OCI-LY7 (cell line): ENCODE measurements around the gene RARA. TPM values are rescaled to one million over a fixed set of nuclear protein-coding genes. Genes with fewer than 3 reads are reported as not detected.
A peak's percentile ranks its signal among the peaks of the same experiment; 100 is the strongest.

ENCODE experiments used
- BruUV-seq: library from RNA; stranded (reverse); fragments of 400-500 nt; replicated peaks from 2 replicates; lab custom pipeline; 2021; lab: Mats Ljungman, UMichigan
- CTCF ChIA-PET: fragments of 300-600 bp; sonication (Branson Sonifier 250); formaldehyde crosslinking; loops from one replicate; lab custom pipeline; 2022; ENCODE audit warnings: antibody characterized with exemption; ENCODE audit not compliant: unreplicated experiment; lab: Charles Lee
- POLR2A ChIA-PET: fragments of 300-600 bp; sonication (Branson Sonifier 250); formaldehyde crosslinking; loops from one replicate; lab custom pipeline; 2022; ENCODE audit warnings: antibody characterized with exemption; lab: Charles Lee
- DNase-seq: peaks from one replicate; pipeline ENCODE4 v3.0.0-alpha.2; 2015; ENCODE audit warnings: low spot score
- H2AFZ ChIP-seq: fragments of 200-600 bp; sonication (generic), shearing (Covaris generic); 2 replicates; pipeline ENCODE4 v1.6.1; 2014; ENCODE audit warnings: mild to moderate bottlenecking, antibody characterized with exemption, low read length, moderate library complexity
- H3K27ac ChIP-seq: fragments of 200-600 bp; sonication (generic); 2 replicates; pipeline ENCODE4 v1.5.1; 2014; ENCODE audit warnings: mixed run types, low read depth, mild to moderate bottlenecking, moderate library complexity, low read length, inconsistent platforms; ENCODE audit not compliant: poor library complexity, severe bottlenecking
- H3K36me3 ChIP-seq: fragments of 200-600 bp; sonication (generic); 2 replicates; pipeline ENCODE4 v1.6.1; 2014; ENCODE audit warnings: mild to moderate bottlenecking, antibody characterized with exemption, low read length, moderate library complexity, mixed read lengths; ENCODE audit not compliant: insufficient read depth
- H3K4me1 ChIP-seq: fragments of 200-600 bp; sonication (generic); 2 replicates; pipeline ENCODE4 v1.5.1; 2014; ENCODE audit warnings: mild to moderate bottlenecking, low read length; ENCODE audit not compliant: insufficient read depth, poor library complexity, severe bottlenecking
- H3K4me2 ChIP-seq: fragments of 200-600 bp; sonication (generic); 2 replicates; pipeline ENCODE4 v1.6.1; 2014; ENCODE audit warnings: mild to moderate bottlenecking, low read length
- H3K4me3 ChIP-seq: fragments of 200-600 bp; sonication (generic); 2 replicates; pipeline ENCODE4 v1.5.1; 2014; ENCODE audit warnings: mild to moderate bottlenecking, low read depth, low read length; ENCODE audit not compliant: poor library complexity, severe bottlenecking
- H3K79me2 ChIP-seq: fragments of 200-600 bp; sonication (generic); 2 replicates; pipeline ENCODE4 v1.6.1; 2016; ENCODE audit warnings: low read depth, mild to moderate bottlenecking, low read length, moderate library complexity, mixed read lengths; ENCODE audit not compliant: insufficient read depth
- H3K9me2 ChIP-seq: fragments of 200-600 bp; sonication (generic); 2 replicates; pipeline ENCODE4 v1.6.1; 2016; ENCODE audit warnings: mild to moderate bottlenecking, low read length, mixed read lengths; ENCODE audit not compliant: insufficient read depth
- H3K9me3 ChIP-seq: fragments of 200-600 bp; sonication (generic); 2 replicates; pipeline ENCODE4 v1.6.1; 2014; ENCODE audit warnings: mild to moderate bottlenecking, mixed run types, low read length, mixed read lengths
- H4K20me1 ChIP-seq: fragments of 200-600 bp; sonication (generic); 2 replicates; pipeline ENCODE4 v1.6.1; 2014; ENCODE audit warnings: mild to moderate bottlenecking, antibody characterized with exemption, low read length, moderate library complexity, mixed read lengths; ENCODE audit not compliant: insufficient read depth
- CTCF ChIP-seq: fragments of 200-600 bp; sonication (generic); conservative IDR thresholded peaks from 2 replicates; pipeline ENCODE4 v1.5.1; 2014; ENCODE audit warnings: mild to moderate bottlenecking, antibody characterized with exemption, low read length, moderate library complexity, mixed read lengths
- EZH2phosphoT487 ChIP-seq: fragments of 200-600 bp; sonication (generic); IDR thresholded peaks from 2 replicates; pipeline ENCODE4 v1.6.1; 2018; ENCODE audit warnings: low read depth, borderline replicate concordance, mild to moderate bottlenecking, mixed run types, antibody characterized with exemption, low read length, moderate library complexity, mixed read lengths
- intact Hi-C: fragments of 100-400 bp; cut with micrococcal nuclease; formaldehyde crosslinking; loops from one replicate; pipeline ENCODE4 v1.10.0; 2022; ENCODE audit not compliant: unreplicated experiment
- total RNA-seq, 2 experiments: library from RNA; depleted of rRNA in 1 of 2; stranded (reverse); fragments of >200 nt in 1 of 2; shearing (Covaris generic) in 1 of 2; gene quantifications; 2 replicates each; pipeline ENCODE4 v1.2.3, GENCODE V29; 2014 to 2022

RARA gene
- total RNA-seq, 2 experiments from 2014 or later = 3.1 to 8.6 TPM

- BruUV-seq = no TSS peak
- Histone ChIP-seq H3K4me3 (peak overlapping the region; percentile 77), H3K27ac (no peak overlapping the region), H3K4me2 (peak overlapping the region; percentile 93), H3K9me2 (no peaks in the 10 kb centered on the region), H3K79me2 (no peaks in the 10 kb centered on the region), H3K36me3 (no peaks in the 10 kb centered on the region), H4K20me1 (peaks cover 9% of the 10 kb centered on the region; the same call in 1 of the 2 replicates), H3K9me3 (no peaks in the 10 kb centered on the region), H2AFZ (peak overlapping the region; percentile 66; the same call in 1 of the 2 replicates), H3K4me1 (peaks cover 49% of the 10 kb centered on the region)
- intact Hi-C loops = no loop called here
- DNase-seq = peak; percentile 70
- CTCF ChIA-PET = interaction anchor here (0.6 to 1.6 kb wide), 4 partner anchors 10 to 127 kb away, joined by 3 to 9 read pairs (median 4); no protein-coding TSS in a partner anchor
- no peak for TF ChIP-seq EZH2phosphoT487
- peak; percentile 84 for TF ChIP-seq CTCF
- POLR2A ChIA-PET = interaction anchor here (0.6 to 1.2 kb wide), 3 partner anchors 8 to 125 kb away, joined by 3 to 4 read pairs (median 3); partner anchors contain the start of gene RARA
These were observed 8.4 kb downstream of the RARA start for GRCh38 chr17:40317345-40317873.

GRCh38 chr17:40317880-40318829 is 9.2 kb downstream of the RARA start:
- Histone ChIP-seq H3K4me2 (peak overlapping the region; percentile 93), H3K79me2 (no peaks in the 10 kb centered on the region), H4K20me1 (peaks cover 9% of the 10 kb centered on the region; the same call in 1 of the 2 replicates), H3K4me1 (peaks cover 51% of the 10 kb centered on the region), H3K27ac (no peak overlapping the region), H3K9me3 (no peaks in the 10 kb centered on the region), H3K9me2 (no peaks in the 10 kb centered on the region), H3K36me3 (no peaks in the 10 kb centered on the region), H2AFZ (peak overlapping the region; percentile 66; the same call in 1 of the 2 replicates), H3K4me3 (peak overlapping the region; percentile 77)
- ChIA-PET POLR2A (interaction anchor here (0.7 to 1.2 kb wide), 2 partner anchors 9 to 10 kb away, joined by 3 to 4 read pairs; partner anchors contain the start of gene RARA), CTCF (interaction anchor here (0.7 to 1.6 kb wide), 2 partner anchors 21 to 128 kb away, joined by 3 to 4 read pairs; no protein-coding TSS in a partner anchor)
- no peak for TF ChIP-seq EZH2phosphoT487
- TF ChIP-seq CTCF = no peak; the same call in 1 of the 2 replicates
- BruUV-seq = TSS peak; percentile 63
- intact Hi-C loops = no loop called here
- peak; percentile 94 for DNase-seq
